Spleen (tissue), 11 donors: Measurements from ENCODE around the gene ST6GAL2. TPM values are rescaled to one million over a fixed set of nuclear protein-coding genes. Genes with fewer than 3 reads are reported as not detected.

ENCODE experiments used
- DNase-seq: peaks from one replicate; pipeline ENCODE4 v3.0.0-alpha.2; 2020
- H3K27ac ChIP-seq, 8 donors: fragments of 200-600 bp; sonication (generic) in 7 of 8; 1 replicate in 4 of 8; 2 replicates in 4 of 8; pipeline versions ENCODE4 v1.5.0 to v1.8.0; 2016 to 2021; ENCODE audit warnings: inconsistent platforms in 4 of 8, mild to moderate bottlenecking in 4 of 8, moderate library complexity in 1 of 8
- H3K27me3 ChIP-seq, 7 donors: fragments of 200-600 bp; sonication (generic) in 6 of 7; replicated peaks in 1 of 7; 1 replicate in 4 of 7; 2 replicates in 3 of 7; pipeline versions ENCODE4 v1.5.0 to v1.8.0; 2016 to 2021; ENCODE audit warnings: inconsistent platforms in 3 of 7, mild to moderate bottlenecking in 1 of 7
- H3K36me3 ChIP-seq, 6 donors: fragments of 200-600 bp; sonication (generic) in 5 of 6; 1 replicate in 4 of 6; 2 replicates in 2 of 6; pipeline versions ENCODE4 v1.5.0 to v1.8.0; 2016 to 2021; ENCODE audit warnings: inconsistent platforms in 2 of 6
- H3K4me1 ChIP-seq, 6 donors: fragments of 200-600 bp; sonication (generic) in 5 of 6; 1 replicate in 3 of 6; 2 replicates in 3 of 6; pipeline versions ENCODE4 v1.5.0 to v1.8.0; 2016 to 2021; ENCODE audit warnings: inconsistent platforms in 3 of 6
- H3K4me3 ChIP-seq, 8 donors: fragments of 200-600 bp; sonication (generic) in 7 of 8; 1 replicate in 4 of 8; 2 replicates in 4 of 8; pipeline versions ENCODE4 v1.5.0 to v1.8.0; 2016 to 2021; ENCODE audit warnings: inconsistent platforms in 4 of 8, mild to moderate bottlenecking in 4 of 8, moderate library complexity in 2 of 8
- H3K9me3 ChIP-seq, 8 donors: fragments of 200-600 bp; sonication (generic) in 7 of 8; 1 replicate in 4 of 8; 2 replicates in 4 of 8; pipeline versions ENCODE4 v1.5.0 to v1.8.0; 2016 to 2021; ENCODE audit warnings: inconsistent platforms in 4 of 8
- POLR2A ChIP-seq, 3 donors: fragments of 450-650 bp; IDR thresholded peaks; one replicate each; pipeline ENCODE4 v1.5.1; 2017; ENCODE audit warnings: antibody characterized with exemption in 3 of 3, mild to moderate bottlenecking in 1 of 3
- POLR2AphosphoS5 ChIP-seq, 3 donors: sonication (generic); formaldehyde crosslinking; IDR thresholded peaks; one replicate each; pipeline ENCODE4 v1.5.1; 2017; ENCODE audit warnings: antibody characterized with exemption in 3 of 3
- WGBS, 5 donors: extraction: QIAGEN DNeasy Blood & Tissue Kit in 3 of 5; methylation state at CpG; one replicate each; pipeline versions ENCODE4 v1.1.5 to v1.1.7; 2013 to 2018; 5-methylcytosine and 5-hydroxymethylcytosine counted together
- intact Hi-C: fragments of 100-400 bp; cut with DNase I; formaldehyde crosslinking; loops from one replicate; pipeline ENCODE4 v1.15.0; 2023; ENCODE audit warnings: low total_unique reads
- polyA plus RNA-seq, 3 donors: library from polyadenylated mRNA; stranded (reverse); fragments of 200-250 nt; gene quantifications; one replicate each; pipeline ENCODE4 v1.2.1, GENCODE V29; 2013
- total RNA-seq, 7 donors: library from RNA; depleted of rRNA in 3 of 7; stranded (reverse); fragments of >200 nt in 3 of 7; fragmentation: NEBNext Ultra II Directional in 4 of 7; extraction: Animal tissue kit (Norgen Biotek cat#: 25700) in 4 of 7; gene quantifications; one replicate each; pipeline versions ENCODE4 v1.1.0 to v1.2.1, GENCODE V29; 2016 to 2021
- TF ChIP-seq, protein P1 (sequence below), 11 experiments: fragments of 200-600 bp in 7 of 11; fragments of 450-650 bp in 4 of 11; sonication (generic) in 4 of 11; IDR thresholded peaks in 8 of 11; conservative IDR thresholded peaks in 3 of 11; 1 replicate in 7 of 11; 2 replicates in 4 of 11; pipeline versions ENCODE4 v1.4.0 to v1.8.0; 2016 to 2021; ENCODE audit warnings: antibody characterized with exemption in 11 of 11, inconsistent platforms in 4 of 11, mild to moderate bottlenecking in 1 of 11
- donor health status: healthy with polysubstance abuse.
- donor health status: DM: no; HTN: no; CAD: no; lungs with moderate emphysema.
- donor health status: DM: no; HTN: no; CAD: no.
- donor health status: Bipolar disorder and iron deficiency.
- donor health status: healthy.
- donor health status: DM: no; HTN: no; CAD: no.
- donor health status: DM: yes; HTN: yes; CAD: no.

Gene ST6GAL2
- total and polyA plus RNA-seq, 10 donors: under 0.01 to 0.13 (median 0.03) TPM; not detected in 5

DNA sequence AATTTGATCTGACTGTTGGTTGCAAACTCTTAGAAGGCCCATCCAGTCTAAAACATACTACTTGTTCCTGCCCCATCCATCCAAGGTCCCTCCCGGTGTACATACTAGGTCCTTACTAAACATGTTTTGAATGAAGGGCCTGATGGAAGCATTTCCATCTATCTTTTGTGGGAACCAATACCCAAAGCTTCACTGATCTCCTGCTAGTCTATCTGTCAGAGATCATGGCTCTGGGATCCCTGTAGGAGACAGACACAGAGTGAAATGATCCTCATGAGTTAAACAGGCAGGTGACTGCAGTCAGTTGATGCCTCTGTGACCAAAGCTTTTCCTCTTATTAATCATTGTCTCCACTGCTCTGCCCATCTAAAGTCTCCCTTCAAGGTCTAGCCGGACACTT, 115.0 kb downstream of the ST6GAL2 start:
- no peak overlapping the region for H3K27ac ChIP-seq
- no peak overlapping the region for H3K4me3 ChIP-seq
- intact Hi-C loops: no loop called here
- H3K36me3 ChIP-seq: no peaks in the 10 kb centered on the region
- no peak for DNase-seq
- no peaks in the 10 kb centered on the region for H3K4me1 ChIP-seq
- 71 to 93% (median 82%) methylated on average over 2 of the region's 2 CpGs for WGBS, 5 donors
- no peaks in the 10 kb centered on the region for H3K27me3 ChIP-seq
- no peaks in the 10 kb centered on the region for H3K9me3 ChIP-seq
- TF ChIP-seq, protein P1, sequence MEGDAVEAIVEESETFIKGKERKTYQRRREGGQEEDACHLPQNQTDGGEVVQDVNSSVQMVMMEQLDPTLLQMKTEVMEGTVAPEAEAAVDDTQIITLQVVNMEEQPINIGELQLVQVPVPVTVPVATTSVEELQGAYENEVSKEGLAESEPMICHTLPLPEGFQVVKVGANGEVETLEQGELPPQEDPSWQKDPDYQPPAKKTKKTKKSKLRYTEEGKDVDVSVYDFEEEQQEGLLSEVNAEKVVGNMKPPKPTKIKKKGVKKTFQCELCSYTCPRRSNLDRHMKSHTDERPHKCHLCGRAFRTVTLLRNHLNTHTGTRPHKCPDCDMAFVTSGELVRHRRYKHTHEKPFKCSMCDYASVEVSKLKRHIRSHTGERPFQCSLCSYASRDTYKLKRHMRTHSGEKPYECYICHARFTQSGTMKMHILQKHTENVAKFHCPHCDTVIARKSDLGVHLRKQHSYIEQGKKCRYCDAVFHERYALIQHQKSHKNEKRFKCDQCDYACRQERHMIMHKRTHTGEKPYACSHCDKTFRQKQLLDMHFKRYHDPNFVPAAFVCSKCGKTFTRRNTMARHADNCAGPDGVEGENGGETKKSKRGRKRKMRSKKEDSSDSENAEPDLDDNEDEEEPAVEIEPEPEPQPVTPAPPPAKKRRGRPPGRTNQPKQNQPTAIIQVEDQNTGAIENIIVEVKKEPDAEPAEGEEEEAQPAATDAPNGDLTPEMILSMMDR (IDR thresholded peaks at IDR 0.05 in 8 of 11, conservative IDR thresholded peaks at IDR 0.05 in 3 of 11): no peak
- no peak for TF ChIP-seq POLR2AphosphoS5 (IDR thresholded peaks at IDR 0.05)
- no peak for TF ChIP-seq POLR2A (IDR thresholded peaks at IDR 0.05)

DNA sequence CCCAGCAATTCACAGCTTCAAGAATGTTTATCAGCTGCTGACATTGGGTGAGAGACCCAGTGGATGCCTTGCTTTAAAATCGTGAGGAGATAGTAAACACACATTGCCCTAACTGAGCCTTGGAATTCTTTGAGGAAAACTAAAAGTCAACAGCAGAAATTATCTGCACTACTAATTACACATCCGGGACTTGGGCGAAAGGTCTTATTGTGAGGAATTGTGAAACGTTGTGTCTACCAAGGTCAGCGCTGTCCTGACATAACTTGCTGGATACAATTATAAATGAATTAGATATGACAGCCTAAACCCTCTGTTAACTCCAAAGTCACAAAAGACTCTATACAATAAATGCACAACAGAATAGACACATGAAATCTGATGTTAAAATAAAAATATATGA, 121.4 kb downstream of the ST6GAL2 start:
- H3K27ac ChIP-seq: no peak overlapping the region
- intact Hi-C loops: no loop called here
- no peak for DNase-seq
- no peaks in the 10 kb centered on the region for H3K27me3 ChIP-seq
- H3K4me1 ChIP-seq: no peaks in the 10 kb centered on the region
- H3K4me3 ChIP-seq: no peak overlapping the region
- H3K9me3 ChIP-seq: peaks cover 0 to 6% (median 0%) of the 10 kb centered on the region in 8 donors
- TF ChIP-seq POLR2AphosphoS5 (IDR thresholded peaks at IDR 0.05) (no peak), POLR2A (IDR thresholded peaks at IDR 0.05) (no peak)
- TF ChIP-seq, protein P1 (IDR thresholded peaks at IDR 0.05 in 8 of 11, conservative IDR thresholded peaks at IDR 0.05 in 3 of 11): no peak
- whole genome bisulfite sequencing, 5 donors: 82 to 89% (median 87%) methylated on average over 5 of the region's 5 CpGs
- no peaks in the 10 kb centered on the region for H3K36me3 ChIP-seq

DNA sequence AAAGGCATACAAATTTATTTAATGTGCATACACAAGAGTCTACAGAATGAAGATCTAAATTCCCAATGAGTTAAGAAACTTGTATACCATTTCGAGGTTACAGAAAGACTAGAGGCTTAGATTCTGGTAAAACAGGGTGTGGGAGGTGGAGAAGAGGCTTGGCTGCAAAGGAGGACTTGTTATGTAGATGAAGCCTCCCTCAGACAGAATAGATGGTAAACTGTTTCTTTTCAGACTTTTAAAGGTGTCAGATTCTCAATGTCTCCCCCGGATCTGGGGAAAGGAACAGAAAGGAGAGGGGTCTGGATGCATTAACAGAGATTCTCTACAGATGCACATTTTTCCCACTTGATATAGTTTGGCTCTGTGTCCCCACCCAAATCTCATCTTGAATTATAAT, 126.0 kb downstream of the ST6GAL2 start:
- Histone ChIP-seq H3K27ac (no peak overlapping the region), H3K27me3 (no peaks in the 10 kb centered on the region), H3K4me3 (no peak overlapping the region), H3K36me3 (no peaks in the 10 kb centered on the region), H3K4me1 (no peaks in the 10 kb centered on the region), H3K9me3 (no peaks in the 10 kb centered on the region)
- TF ChIP-seq, protein P1 (IDR thresholded peaks at IDR 0.05 in 8 of 11, conservative IDR thresholded peaks at IDR 0.05 in 3 of 11): no peak
- TF ChIP-seq POLR2A (IDR thresholded peaks at IDR 0.05) (no peak), POLR2AphosphoS5 (IDR thresholded peaks at IDR 0.05) (no peak)
- 58 to 90% (median 74%) methylated on average over 2 of the region's 2 CpGs for WGBS, 5 donors
- DNase-seq: no peak
- intact Hi-C loops: no loop called here

DNA sequence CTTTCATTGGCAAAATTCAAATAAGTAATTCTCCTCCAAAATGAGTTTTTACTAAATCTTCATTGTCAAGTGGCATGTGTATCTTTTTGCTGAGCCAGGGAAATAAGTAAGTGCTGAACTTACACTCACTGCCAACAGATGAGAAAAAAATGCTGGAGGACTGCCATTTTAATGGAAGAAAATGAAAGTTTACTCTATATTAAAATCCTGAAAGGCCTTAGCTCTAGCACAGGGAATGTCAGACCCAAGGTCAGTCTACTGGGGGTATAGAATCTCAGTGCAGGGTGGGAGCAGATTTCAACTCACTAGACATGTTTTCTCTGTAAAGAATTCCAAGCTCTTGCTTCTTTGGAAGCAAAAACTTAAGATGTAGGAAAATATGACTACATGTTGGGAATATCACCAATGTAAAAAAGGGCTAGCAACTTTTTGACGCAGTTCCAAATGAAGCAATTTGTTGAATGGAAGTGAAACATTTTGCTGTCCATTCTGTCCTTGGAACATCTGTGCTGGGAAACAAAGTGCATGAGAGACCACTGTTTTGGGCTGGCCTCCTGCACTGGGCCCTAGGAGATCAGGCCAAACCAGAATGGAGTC, 127.0 kb downstream of the ST6GAL2 start:
- no peaks in the 10 kb centered on the region for H3K4me1 ChIP-seq
- no peak overlapping the region for H3K27ac ChIP-seq
- DNase-seq: no peak
- intact Hi-C loops: no loop called here
- 79 to 96% (median 91%) methylated on average over 1 of the region's 1 CpG for WGBS, 5 donors
- H3K4me3 ChIP-seq: no peak overlapping the region
- no peaks in the 10 kb centered on the region for H3K36me3 ChIP-seq
- H3K27me3 ChIP-seq: no peaks in the 10 kb centered on the region
- TF ChIP-seq POLR2A (IDR thresholded peaks at IDR 0.05) (no peak), POLR2AphosphoS5 (IDR thresholded peaks at IDR 0.05) (no peak)
- TF ChIP-seq, protein P1 (IDR thresholded peaks at IDR 0.05 in 8 of 11, conservative IDR thresholded peaks at IDR 0.05 in 3 of 11): no peak
- no peaks in the 10 kb centered on the region for H3K9me3 ChIP-seq
